SK-N-SH treated with all-trans-retinoic acid at 6 μM for 48 hours (cell line): ENCODE results near the gene EXOC4.
"Not testable (repeated sequence)": the region's sequence is repeated elsewhere in the genome, so short reads cannot be mapped to it uniquely, and the experiment has no call there.

Experiments
- ATAC-seq: fragments of 200-7000 bp; cut with Tn5 transposase; 3 replicates; pipeline ENCODE4 v1.9.1; 2020; ENCODE audit warnings: mild to moderate bottlenecking, moderate library complexity
- ARNTL ChIP-seq: fragments of 450-650 bp; formaldehyde crosslinking; IDR thresholded peaks from 2 replicates; pipeline ENCODE4 v1.5.0; 2020; ENCODE audit warnings: low read depth, mild to moderate bottlenecking, moderate library complexity, borderline replicate concordance
- BACH2 ChIP-seq: fragments of 250-450 bp; sonication (Bioruptor Pico); IDR thresholded peaks from 2 replicates; pipeline ENCODE4 v1.9.0; 2021; ENCODE audit warnings: mild to moderate bottlenecking, borderline replicate concordance
- CSDC2 ChIP-seq: fragments of 250-450 bp; sonication (Bioruptor Pico); IDR thresholded peaks from 2 replicates; pipeline ENCODE4 v1.5.0; 2020; ENCODE audit warnings: mild to moderate bottlenecking, moderate library complexity
- ESRRG ChIP-seq: fragments of 250-450 bp; sonication (Bioruptor Pico); IDR thresholded peaks from 2 replicates; pipeline ENCODE4 v1.6.1; 2021; ENCODE audit warnings: mild to moderate bottlenecking
- ISL1 ChIP-seq: fragments of 250-450 bp; sonication (Bioruptor Pico); IDR thresholded peaks from 2 replicates; pipeline ENCODE4 v2.1.2; 2022; ENCODE audit warnings: mild to moderate bottlenecking, moderate library complexity
- OSR1 ChIP-seq: fragments of 250-450 bp; sonication (Bioruptor Pico); IDR thresholded peaks from 2 replicates; pipeline ENCODE4 v1.8.0; 2022; ENCODE audit warnings: moderate library complexity, mild to moderate bottlenecking, inconsistent platforms
- POU6F1 ChIP-seq: fragments of 250-450 bp; sonication (Bioruptor Pico); IDR thresholded peaks from 2 replicates; pipeline ENCODE4 v1.8.0; 2021; ENCODE audit warnings: low read depth, mild to moderate bottlenecking, moderate library complexity, borderline replicate concordance
- PPARA ChIP-seq: fragments of 250-450 bp; sonication (Bioruptor Pico); IDR thresholded peaks from 2 replicates; pipeline ENCODE4 v1.5.0; 2020; ENCODE audit warnings: mild to moderate bottlenecking, borderline replicate concordance
- RARB ChIP-seq: fragments of 250-450 bp; sonication (Bioruptor Pico); IDR thresholded peaks from 2 replicates; pipeline ENCODE4 v1.8.0; 2021; ENCODE audit warnings: mild to moderate bottlenecking, moderate library complexity
- TOX ChIP-seq: fragments of 250-450 bp; sonication (Bioruptor Pico); IDR thresholded peaks from 2 replicates; pipeline ENCODE4 v1.8.0; 2021; ENCODE audit warnings: mild to moderate bottlenecking, moderate library complexity, borderline replicate concordance
- TSHZ2 ChIP-seq: fragments of 250-450 bp; sonication (Bioruptor Pico); IDR thresholded peaks from 2 replicates; pipeline ENCODE4 v1.5.0; 2020; ENCODE audit warnings: mild to moderate bottlenecking, moderate library complexity
- ZC3H10 ChIP-seq: fragments of 250-450 bp; sonication (Bioruptor Pico); IDR thresholded peaks from 2 replicates; pipeline ENCODE4 v1.5.1; 2021; ENCODE audit warnings: mild to moderate bottlenecking, moderate library complexity
- ZFP3 ChIP-seq: fragments of 250-450 bp; sonication (Bioruptor Pico); IDR thresholded peaks from 2 replicates; pipeline ENCODE4 v1.5.0; 2020; ENCODE audit warnings: mild to moderate bottlenecking, moderate library complexity
- ZFP30 ChIP-seq: fragments of 450-650 bp; formaldehyde crosslinking; IDR thresholded peaks from 2 replicates; pipeline ENCODE4 v1.5.0; 2022; ENCODE audit warnings: mild to moderate bottlenecking, moderate library complexity
- ZNF565 ChIP-seq: fragments of 450-650 bp; formaldehyde crosslinking; conservative IDR thresholded peaks from 2 replicates; pipeline ENCODE4 v1.5.0; 2020; ENCODE audit warnings: low read depth, mild to moderate bottlenecking, moderate library complexity
- ZNF70 ChIP-seq: fragments of 450-650 bp; formaldehyde crosslinking; IDR thresholded peaks from 2 replicates; pipeline ENCODE4 v1.5.0; 2020; ENCODE audit warnings: mild to moderate bottlenecking, moderate library complexity
- ZNF8 ChIP-seq: fragments of 450-650 bp; formaldehyde crosslinking; IDR thresholded peaks from 2 replicates; pipeline ENCODE4 v1.5.0; 2020; ENCODE audit warnings: mild to moderate bottlenecking, moderate library complexity
- TF ChIP-seq, protein P1 (sequence below): fragments of 250-450 bp; sonication (Bioruptor Pico); IDR thresholded peaks from 2 replicates; pipeline ENCODE4 v1.5.1; 2020; ENCODE audit warnings: low read depth, mild to moderate bottlenecking, moderate library complexity
- TF ChIP-seq, protein P2 (sequence below): fragments of 250-450 bp; sonication (Bioruptor Pico); IDR thresholded peaks from 2 replicates; pipeline ENCODE4 v1.8.0; 2020; ENCODE audit warnings: mild to moderate bottlenecking, moderate library complexity, borderline replicate concordance

Gene EXOC4

GRCh38 chr7:133252858-133253518 is at the start of gene EXOC4:
TSS of gene EXOC4 (plus strand) at chr7:133253078.
- peak; percentile 100 for ATAC-seq
- TF ChIP-seq TOX (CRISPR knock-in tag) (no peak), ZFP3 (CRISPR knock-in tag) (no peak), ZNF70 (CRISPR knock-in tag) (peak; percentile 47; the same call in 1 of the 2 replicates)

- ATAC-seq: no peak
- TF ChIP-seq ESRRG (no peak), PPARA (CRISPR knock-in tag) (no peak), ISL1 (CRISPR knock-in tag) (no peak), OSR1 (CRISPR knock-in tag) (no peak), RARB (CRISPR knock-in tag) (no peak), BACH2 (CRISPR knock-in tag) (no peak), TSHZ2 (CRISPR knock-in tag) (no peak), POU6F1 (no peak), ZFP30 (CRISPR knock-in tag) (no peak)
- TF ChIP-seq, protein P1, sequence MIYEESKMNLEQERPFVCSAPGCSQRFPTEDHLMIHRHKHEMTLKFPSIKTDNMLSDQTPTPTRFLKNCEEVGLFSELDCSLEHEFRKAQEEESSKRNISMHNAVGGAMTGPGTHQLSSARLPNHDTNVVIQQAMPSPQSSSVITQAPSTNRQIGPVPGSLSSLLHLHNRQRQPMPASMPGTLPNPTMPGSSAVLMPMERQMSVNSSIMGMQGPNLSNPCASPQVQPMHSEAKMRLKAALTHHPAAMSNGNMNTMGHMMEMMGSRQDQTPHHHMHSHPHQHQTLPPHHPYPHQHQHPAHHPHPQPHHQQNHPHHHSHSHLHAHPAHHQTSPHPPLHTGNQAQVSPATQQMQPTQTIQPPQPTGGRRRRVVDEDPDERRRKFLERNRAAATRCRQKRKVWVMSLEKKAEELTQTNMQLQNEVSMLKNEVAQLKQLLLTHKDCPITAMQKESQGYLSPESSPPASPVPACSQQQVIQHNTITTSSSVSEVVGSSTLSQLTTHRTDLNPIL (CRISPR knock-in tag): no peak
Measured at GRCh38 chr7:133203490-133203889, 49.4 kb upstream of the EXOC4 start.

DNA sequence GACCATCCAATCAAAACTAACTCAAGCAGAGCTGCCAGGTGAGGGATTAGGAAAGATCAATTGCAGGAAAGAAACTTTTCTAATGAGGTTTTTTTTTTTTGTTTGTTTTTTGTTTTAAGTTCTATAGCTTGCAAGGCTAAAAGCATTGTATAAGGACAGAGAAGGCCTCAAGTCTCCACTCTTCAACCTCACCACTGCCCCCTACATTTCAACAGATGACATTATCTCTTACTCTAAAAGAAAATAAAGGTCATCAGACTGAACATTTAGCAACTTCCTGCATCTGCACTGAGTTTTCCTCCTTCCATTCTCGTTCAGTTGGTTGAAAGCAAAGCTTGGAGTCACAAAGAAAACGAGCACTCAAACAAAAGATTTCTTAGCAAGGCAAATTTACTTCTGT is 45.2 kb upstream of the EXOC4 start:
- TF ChIP-seq ISL1 (CRISPR knock-in tag): no peak
- TF ChIP-seq, all 23 proteins: peak for 0
- ATAC-seq: peak; percentile 62; the same call in 2 of the 3 replicates

DNA sequence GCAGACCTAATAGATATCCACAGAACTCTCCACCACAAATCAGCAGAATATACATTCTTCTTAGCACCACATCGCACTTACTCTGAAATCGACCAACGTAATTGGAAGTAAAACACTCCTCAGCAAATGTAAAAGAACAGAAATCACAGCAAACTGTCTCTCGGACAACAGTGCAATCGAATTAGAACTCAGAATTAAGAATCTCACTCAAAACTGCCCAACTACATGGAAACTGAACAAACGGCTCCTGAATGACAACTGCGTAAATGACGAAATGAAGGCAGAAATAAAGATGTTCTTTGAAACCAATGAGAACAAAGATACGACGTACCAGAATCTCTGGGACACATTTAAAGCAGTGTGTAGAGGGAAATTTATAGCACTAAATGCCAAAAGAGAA is 42.1 kb upstream of the EXOC4 start:
- ATAC-seq: not testable (repeated sequence)

DNA sequence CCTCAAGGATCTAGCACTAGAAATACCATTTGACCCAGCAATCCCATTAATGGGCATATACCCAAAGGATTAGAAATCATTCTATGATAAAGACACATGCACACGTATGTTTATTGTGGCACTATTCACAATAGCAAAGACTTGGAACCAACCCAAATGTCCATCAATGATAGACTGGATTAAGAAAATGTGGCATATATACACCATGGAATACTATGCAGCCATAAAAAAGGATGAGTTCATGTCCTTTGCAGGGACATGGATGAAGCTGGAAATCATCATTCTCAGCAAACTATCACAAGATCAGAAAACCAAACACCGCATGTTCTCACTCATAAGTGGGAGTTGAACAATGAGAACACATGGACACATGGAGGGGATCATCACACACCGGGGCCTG is 39.1 kb upstream of the EXOC4 start:
- not testable (repeated sequence) for ATAC-seq

DNA sequence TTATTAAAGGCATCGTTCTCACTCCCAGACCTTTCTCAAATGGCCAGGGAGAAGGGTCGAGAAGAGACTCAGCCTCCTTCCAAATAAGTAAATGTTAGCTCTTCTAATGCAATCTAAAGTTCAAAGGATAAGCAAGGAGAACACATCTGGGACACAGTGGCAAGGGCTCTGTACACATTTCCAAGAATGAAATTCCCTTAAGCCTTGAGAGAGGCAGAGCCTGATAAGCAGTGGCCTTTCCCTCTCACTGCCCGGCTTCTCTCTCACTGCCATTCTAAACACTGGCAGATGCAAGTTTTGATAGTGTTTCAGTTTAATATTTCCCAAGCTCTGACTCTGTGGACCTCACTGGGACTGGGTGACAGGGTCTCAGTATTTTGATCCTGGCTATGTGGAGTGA is 35.1 kb upstream of the EXOC4 start:
- no peak for ATAC-seq
- no peak for TF ChIP-seq RARB (CRISPR knock-in tag)
- TF ChIP-seq OSR1 (CRISPR knock-in tag): no peak
- no peak for TF ChIP-seq ZNF8 (CRISPR knock-in tag)
- TF ChIP-seq, protein P2, sequence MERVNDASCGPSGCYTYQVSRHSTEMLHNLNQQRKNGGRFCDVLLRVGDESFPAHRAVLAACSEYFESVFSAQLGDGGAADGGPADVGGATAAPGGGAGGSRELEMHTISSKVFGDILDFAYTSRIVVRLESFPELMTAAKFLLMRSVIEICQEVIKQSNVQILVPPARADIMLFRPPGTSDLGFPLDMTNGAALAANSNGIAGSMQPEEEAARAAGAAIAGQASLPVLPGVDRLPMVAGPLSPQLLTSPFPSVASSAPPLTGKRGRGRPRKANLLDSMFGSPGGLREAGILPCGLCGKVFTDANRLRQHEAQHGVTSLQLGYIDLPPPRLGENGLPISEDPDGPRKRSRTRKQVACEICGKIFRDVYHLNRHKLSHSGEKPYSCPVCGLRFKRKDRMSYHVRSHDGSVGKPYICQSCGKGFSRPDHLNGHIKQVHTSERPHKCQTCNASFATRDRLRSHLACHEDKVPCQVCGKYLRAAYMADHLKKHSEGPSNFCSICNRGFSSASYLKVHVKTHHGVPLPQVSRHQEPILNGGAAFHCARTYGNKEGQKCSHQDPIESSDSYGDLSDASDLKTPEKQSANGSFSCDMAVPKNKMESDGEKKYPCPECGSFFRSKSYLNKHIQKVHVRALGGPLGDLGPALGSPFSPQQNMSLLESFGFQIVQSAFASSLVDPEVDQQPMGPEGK (CRISPR knock-in tag): no peak
- TF ChIP-seq POU6F1: no peak
- no peak for TF ChIP-seq ZC3H10 (CRISPR knock-in tag)
- no peak for TF ChIP-seq ISL1 (CRISPR knock-in tag)
- no peak for TF ChIP-seq ARNTL (CRISPR knock-in tag)
- no peak for TF ChIP-seq ESRRG
- no peak for TF ChIP-seq CSDC2
- no peak for TF ChIP-seq ZNF565
- no peak for TF ChIP-seq PPARA (CRISPR knock-in tag)
- TF ChIP-seq TSHZ2 (CRISPR knock-in tag): no peak
- no peak for TF ChIP-seq BACH2 (CRISPR knock-in tag)
- no peak for TF ChIP-seq ZNF70 (CRISPR knock-in tag)
- TF ChIP-seq TOX (CRISPR knock-in tag): no peak
